A549 (cell line): ENCODE results near the gene ALOX12. TPM values are rescaled to one million over a fixed set of nuclear protein-coding genes. Genes with fewer than 3 reads are reported as not detected.

Experiments used
- ATAC-seq, 2 experiments: fragments of 200-7000 bp in 1 of 2; fragments of >200 bp in 1 of 2; cut with Nextera tagmentation in 1 of 2; cut with Tn5 transposase in 1 of 2; 3 replicates each; pipeline versions ENCODE4 v1.8.0 to v1.9.1; 2018 to 2020; ENCODE audit warnings: mild to moderate bottlenecking in 1 of 2, moderate library complexity in 1 of 2
- CTCF ChIA-PET: fragments of 300-600 bp; sonication (Branson Sonifier 250); formaldehyde crosslinking; extraction: SDS; loops from one replicate; lab custom pipeline; 2021; ENCODE audit warnings: antibody characterized with exemption, inconsistent platforms; lab: Yijun Ruan, JAX
- POLR2A ChIA-PET: fragments of 350-600 bp; formaldehyde crosslinking; extraction: SDS; loops from one replicate; lab custom pipeline; 2021; ENCODE audit warnings: antibody characterized with exemption, inconsistent platforms; lab: Yijun Ruan, JAX
- DNase-seq, 2 experiments: peaks; one replicate each; pipeline versions ENCODE4 v3.0.0 to v3.0.0-alpha.2; 2011 to 2016; ENCODE audit warnings: low read depth in 1 of 2, low spot score in 1 of 2
- FAIRE-seq: peaks from 2 replicates; lab custom pipeline; 2011; peaks lifted over from hg19 to GRCh38; lab: Jason Lieb, UNC
- H3K27ac ChIP-seq, 2 experiments: fragments of >200 bp; sonication (Bioruptor Twin); formaldehyde crosslinking; 3 replicates each; pipeline ENCODE4 v1.5.1; 2016 to 2017
- H3K4me1 ChIP-seq: fragments of >200 bp; sonication (Bioruptor Twin); formaldehyde crosslinking; 3 replicates; pipeline ENCODE4 v1.6.1; 2016
- H3K4me2 ChIP-seq: fragments of >200 bp; sonication (Bioruptor Twin); formaldehyde crosslinking; 3 replicates; pipeline ENCODE4 v1.6.1; 2016
- H3K4me3 ChIP-seq: fragments of >200 bp; sonication (Bioruptor Twin); formaldehyde crosslinking; 3 replicates; pipeline ENCODE4 v1.5.1; 2016
- H3K9me3 ChIP-seq: fragments of >200 bp; sonication (Bioruptor Twin); formaldehyde crosslinking; 3 replicates; pipeline ENCODE4 v1.6.1; 2016
- CHD4 ChIP-seq: fragments of 200-600 bp; sonication (generic); IDR thresholded peaks from 2 replicates; pipeline ENCODE4 v1.6.1; 2016; ENCODE audit warnings: antibody characterized with exemption, mild to moderate bottlenecking, borderline replicate concordance
- EHF ChIP-seq: fragments of 250-450 bp; sonication (Bioruptor Pico); IDR thresholded peaks from 2 replicates; pipeline ENCODE4 v1.5.0; 2020; ENCODE audit warnings: mild to moderate bottlenecking
- ESRRA ChIP-seq: fragments of 150-350 bp; IDR thresholded peaks from 2 replicates; pipeline ENCODE4 v1.6.1; 2014; ENCODE audit warnings: mild to moderate bottlenecking, low read length, borderline replicate concordance
- FOSL2 ChIP-seq, 2 experiments: fragments of 450-650 bp in 1 of 2; fragments of >200 bp in 1 of 2; sonication (Bioruptor Twin) in 1 of 2; formaldehyde crosslinking; IDR thresholded peaks; 2 replicates each; pipeline versions ENCODE4 v1.5.0 to v1.6.1; 2016 to 2020; ENCODE audit warnings: mild to moderate bottlenecking in 1 of 2, moderate library complexity in 1 of 2
- HDAC2 ChIP-seq: fragments of 200-600 bp; sonication (generic); IDR thresholded peaks from 2 replicates; pipeline ENCODE4 v1.6.1; 2016
- HEYL ChIP-seq: fragments of 250-450 bp; sonication (Bioruptor Pico); IDR thresholded peaks from 2 replicates; pipeline ENCODE4 v1.8.0; 2021; ENCODE audit warnings: mild to moderate bottlenecking, moderate library complexity
- HOXA7 ChIP-seq: fragments of 250-450 bp; sonication (Bioruptor Pico); IDR thresholded peaks from 2 replicates; pipeline ENCODE4 v1.5.0; 2020; ENCODE audit warnings: mild to moderate bottlenecking, moderate library complexity
- JUN ChIP-seq, 2 experiments: fragments of >200 bp; sonication (Bioruptor Twin); formaldehyde crosslinking; IDR thresholded peaks; 2 replicates in 1 of 2; 3 replicates in 1 of 2; pipeline ENCODE4 v1.6.1; 2016 to 2017
- JUNB ChIP-seq: fragments of >200 bp; sonication (Bioruptor Twin); formaldehyde crosslinking; IDR thresholded peaks from 2 replicates; pipeline ENCODE4 v1.6.1; 2016
- MAFK ChIP-seq: fragments of 450-650 bp; IDR thresholded peaks from 2 replicates; pipeline ENCODE4 v1.6.1; 2014; ENCODE audit not compliant: partially characterized antibody
- MAX ChIP-seq: IDR thresholded peaks from 2 replicates; pipeline ENCODE4 v1.6.1; 2012
- MAZ ChIP-seq: fragments of 150-350 bp; IDR thresholded peaks from 2 replicates; pipeline ENCODE4 v1.6.1; 2014; ENCODE audit warnings: antibody characterized with exemption, low read depth, low read length, borderline replicate concordance
- NPAS2 ChIP-seq: fragments of 250-450 bp; sonication (Bioruptor Pico); IDR thresholded peaks from 2 replicates; pipeline ENCODE4 v1.8.0; 2022; ENCODE audit warnings: mild to moderate bottlenecking, moderate library complexity, borderline replicate concordance
- POLR2A ChIP-seq: IDR thresholded peaks from 2 replicates; pipeline ENCODE4 v1.6.1; 2012; ENCODE audit warnings: mild to moderate bottlenecking, low read length
- POLR2AphosphoS2 ChIP-seq: conservative IDR thresholded peaks from 2 replicates; pipeline ENCODE4 v1.6.1; 2012; ENCODE audit warnings: low read length, improper control_type of control experiment, inconsistent platforms
- RAD21 ChIP-seq, 2 experiments: fragments of >200 bp in 1 of 2; sonication (Bioruptor Twin) in 1 of 2; formaldehyde crosslinking in 1 of 2; IDR thresholded peaks in 1 of 2; conservative IDR thresholded peaks in 1 of 2; 2 replicates in 1 of 2; 3 replicates in 1 of 2; pipeline ENCODE4 v1.6.1; 2012 to 2018; ENCODE audit warnings: inconsistent platforms in 1 of 2
- RCOR1 ChIP-seq: fragments of 150-350 bp; IDR thresholded peaks from 2 replicates; pipeline ENCODE4 v1.6.1; 2014; ENCODE audit warnings: antibody characterized with exemption, low read length, low read depth
- ZFP36 ChIP-seq: fragments of 450-650 bp; IDR thresholded peaks from 2 replicates; pipeline ENCODE4 v1.6.1; 2014; ENCODE audit warnings: borderline replicate concordance; ENCODE audit not compliant: partially characterized antibody
- ZNF302 ChIP-seq: fragments of 250-450 bp; sonication (Bioruptor Pico); IDR thresholded peaks from 2 replicates; pipeline ENCODE4 v1.9.0; 2021; ENCODE audit warnings: inconsistent platforms, mild to moderate bottlenecking, moderate library complexity
- WGBS: methylation state at CpG from one replicate; pipeline ENCODE4 v1.1.6; 2017; ENCODE audit errors: missing lambda C conversion rate; 5-methylcytosine and 5-hydroxymethylcytosine counted together
- polyA plus RNA-seq, 4 experiments: library from polyadenylated mRNA; depleted of rRNA in 3 of 4; stranded (reverse); fragments of >200 nt; fragmentation: RNase III in 1 of 4; extraction: RNeasy Plus Mini Kit Qiagen cat#74134 plus additional on column Dnase treatment in 1 of 4; gene quantifications; 2 replicates in 3 of 4; 3 replicates in 1 of 4; pipeline ENCODE4 v1.2.3, GENCODE V29; 2011 to 2017
- TF ChIP-seq, protein P1 (sequence below): fragments of >200 bp; sonication (Bioruptor Twin); formaldehyde crosslinking; IDR thresholded peaks from 3 replicates; pipeline ENCODE4 v1.5.1; 2016
- TF ChIP-seq, protein P2 (sequence below): IDR thresholded peaks from 2 replicates; pipeline ENCODE4 v1.6.1; 2012

The ALOX12 gene
- polyA plus RNA-seq, 2 of the 4 experiments (the other 2 are of a cell fraction) = not detected

- TF ChIP-seq POLR2AphosphoS2 = no peak
- no peak for TF ChIP-seq MAX
- no peak for TF ChIP-seq FOSL2 (IDR thresholded peaks at IDR 0.05)
- TF ChIP-seq FOSL2 (CRISPR knock-in tag; IDR thresholded peaks at IDR 0.05) = no peak
- no peak for TF ChIP-seq NPAS2 (CRISPR knock-in tag)
- TF ChIP-seq HEYL (CRISPR knock-in tag) = no peak
- TF ChIP-seq, protein P1, sequence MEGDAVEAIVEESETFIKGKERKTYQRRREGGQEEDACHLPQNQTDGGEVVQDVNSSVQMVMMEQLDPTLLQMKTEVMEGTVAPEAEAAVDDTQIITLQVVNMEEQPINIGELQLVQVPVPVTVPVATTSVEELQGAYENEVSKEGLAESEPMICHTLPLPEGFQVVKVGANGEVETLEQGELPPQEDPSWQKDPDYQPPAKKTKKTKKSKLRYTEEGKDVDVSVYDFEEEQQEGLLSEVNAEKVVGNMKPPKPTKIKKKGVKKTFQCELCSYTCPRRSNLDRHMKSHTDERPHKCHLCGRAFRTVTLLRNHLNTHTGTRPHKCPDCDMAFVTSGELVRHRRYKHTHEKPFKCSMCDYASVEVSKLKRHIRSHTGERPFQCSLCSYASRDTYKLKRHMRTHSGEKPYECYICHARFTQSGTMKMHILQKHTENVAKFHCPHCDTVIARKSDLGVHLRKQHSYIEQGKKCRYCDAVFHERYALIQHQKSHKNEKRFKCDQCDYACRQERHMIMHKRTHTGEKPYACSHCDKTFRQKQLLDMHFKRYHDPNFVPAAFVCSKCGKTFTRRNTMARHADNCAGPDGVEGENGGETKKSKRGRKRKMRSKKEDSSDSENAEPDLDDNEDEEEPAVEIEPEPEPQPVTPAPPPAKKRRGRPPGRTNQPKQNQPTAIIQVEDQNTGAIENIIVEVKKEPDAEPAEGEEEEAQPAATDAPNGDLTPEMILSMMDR = no peak
- no peak for TF ChIP-seq JUNB
- TF ChIP-seq HOXA7 (CRISPR knock-in tag) = no peak
- no peak for TF ChIP-seq MAZ
- TF ChIP-seq RAD21 (conservative IDR thresholded peaks at IDR 0.05 in 1 of 2, IDR thresholded peaks at IDR 0.05 in 1 of 2) = no peak
- no peak for TF ChIP-seq POLR2A
- TF ChIP-seq EHF (CRISPR knock-in tag) = no peak
- TF ChIP-seq, protein P2, sequence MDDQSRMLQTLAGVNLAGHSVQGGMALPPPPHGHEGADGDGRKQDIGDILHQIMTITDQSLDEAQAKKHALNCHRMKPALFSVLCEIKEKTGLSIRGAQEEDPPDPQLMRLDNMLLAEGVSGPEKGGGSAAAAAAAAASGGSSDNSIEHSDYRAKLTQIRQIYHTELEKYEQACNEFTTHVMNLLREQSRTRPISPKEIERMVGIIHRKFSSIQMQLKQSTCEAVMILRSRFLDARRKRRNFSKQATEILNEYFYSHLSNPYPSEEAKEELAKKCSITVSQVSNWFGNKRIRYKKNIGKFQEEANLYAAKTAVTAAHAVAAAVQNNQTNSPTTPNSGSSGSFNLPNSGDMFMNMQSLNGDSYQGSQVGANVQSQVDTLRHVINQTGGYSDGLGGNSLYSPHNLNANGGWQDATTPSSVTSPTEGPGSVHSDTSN = no peak
- no peak for TF ChIP-seq MAFK
- no peak overlapping the region for H3K4me2 ChIP-seq
- ChIA-PET CTCF (interaction anchor here (0.9 to 2.0 kb wide), 9 partner anchors 11 to 319 kb away, joined by 3 to 12 read pairs (median 5); partner anchors contain the start of gene ALOX12), POLR2A (no interaction called here)
- FAIRE-seq (no peak), DNase-seq (no peak), ATAC-seq (no peak)
- no peaks in the 10 kb centered on the region for H3K9me3 ChIP-seq
- no peak overlapping the region for H3K27ac ChIP-seq
- WGBS = 74% methylated on average over 4 of the region's 4 CpGs
- H3K4me1 ChIP-seq = no peaks in the 10 kb centered on the region
- H3K4me3 ChIP-seq = no peak overlapping the region
Measured at GRCh38 chr17:6985266-6985665, 10.6 kb upstream of the ALOX12 start.

GRCh38 chr17:6986676-6987075 lies 9.2 kb upstream of the ALOX12 start:
- Histone ChIP-seq H3K4me1 (no peaks in the 10 kb centered on the region), H3K9me3 (no peaks in the 10 kb centered on the region)
- 70% methylated on average over 3 of the region's 3 CpGs for WGBS
- no peak for ATAC-seq
- POLR2A ChIA-PET = no interaction called here
- TF ChIP-seq HOXA7 (CRISPR knock-in tag) (no peak), ZNF302 (CRISPR knock-in tag) (no peak), JUN (IDR thresholded peaks at IDR 0.05) (no peak), HDAC2 (no peak), ZFP36 (no peak), ESRRA (no peak), RCOR1 (no peak), CHD4 (no peak), POLR2A (no peak)
- TF ChIP-seq, protein P1 = no peak
- TF ChIP-seq, all 56 proteins: peak for 0
- no peak overlapping the region for H3K4me2 ChIP-seq
- CTCF ChIA-PET = interaction anchor here (0.6 to 2.0 kb wide), 11 partner anchors 9 to 518 kb away, joined by 3 to 12 read pairs (median 4); partner anchors contain the start of gene ALOX12
- no peak for DNase-seq
- no peak overlapping the region for H3K27ac ChIP-seq
- FAIRE-seq = no peak
- H3K4me3 ChIP-seq = no peak overlapping the region
